D341Med (cell line): Measurements from ENCODE around the gene SBF2.

ENCODE experiments used
- DNase-seq: peaks from one replicate; pipeline ENCODE4 v3.0.0; 2012; ENCODE audit warnings: low spot score

Gene SBF2

DNA sequence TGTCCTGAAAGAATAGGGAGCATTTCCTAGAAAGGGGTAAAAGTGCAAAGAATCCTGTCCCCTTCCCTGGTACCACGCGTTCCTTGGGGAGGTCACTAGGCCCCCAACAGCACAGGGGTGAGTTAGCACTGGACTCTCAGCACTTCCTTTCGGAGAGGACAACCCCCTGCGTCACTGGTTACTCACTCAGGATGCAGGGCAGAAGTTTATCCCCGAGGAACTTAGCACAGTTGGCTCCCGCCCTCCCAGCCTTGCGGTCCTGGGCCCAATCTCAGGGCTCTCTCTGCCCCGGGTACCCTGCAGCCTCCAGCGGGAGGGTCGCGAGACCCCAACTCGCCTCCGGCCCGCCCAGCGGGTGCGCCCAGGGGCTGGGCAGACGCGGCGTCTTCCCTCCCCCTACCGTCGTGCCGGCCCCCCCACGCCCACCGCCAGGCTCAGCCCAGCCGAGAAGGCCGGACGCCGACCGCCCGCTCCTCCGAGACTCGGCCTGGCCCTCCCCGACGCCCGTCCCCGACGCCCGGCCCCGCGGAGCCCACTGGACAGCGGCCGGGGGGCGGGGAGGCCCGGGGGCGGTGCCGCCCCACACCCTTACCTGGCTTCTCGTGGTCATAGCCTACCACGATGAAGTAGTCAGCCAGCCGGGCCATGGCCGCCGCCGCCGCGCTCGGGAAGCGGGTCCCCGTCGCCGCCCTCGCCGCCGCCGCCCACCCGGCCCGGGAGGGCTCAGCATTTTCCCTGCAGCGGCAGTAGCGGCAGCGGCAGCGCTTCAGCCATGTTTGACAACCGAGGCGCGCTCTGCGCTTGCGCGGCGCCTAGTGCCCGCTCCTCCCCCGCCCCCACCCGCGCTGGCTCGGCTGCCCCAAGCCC lies at the start of gene SBF2:
SBF2 (minus strand) TSS at position 797 of the 867 bp plus-strand sequence; CDS start at position 647, 150 bp downstream.
- DNase-seq, result peak; percentile 95

DNA sequence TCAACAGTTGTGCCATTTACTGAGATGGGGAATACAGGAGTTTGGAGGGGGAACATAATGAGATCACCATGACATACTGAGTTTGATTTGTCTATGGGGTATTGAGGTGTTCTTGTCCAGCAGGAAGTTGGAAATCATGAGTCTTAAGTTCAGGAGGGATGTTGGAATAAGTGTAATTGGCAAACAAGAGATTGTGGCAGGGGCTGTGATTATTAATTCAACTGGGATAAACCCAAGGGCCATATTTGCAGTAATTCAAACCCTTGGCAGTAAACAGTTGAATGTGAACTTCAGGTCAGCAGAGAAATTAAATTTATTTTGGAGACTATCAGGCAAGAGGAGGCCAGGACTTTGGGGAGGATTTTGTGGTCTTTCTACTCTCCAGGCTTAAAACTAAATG lies 44.3 kb upstream of the SBF2 start:
- DNase-seq, result no peak

DNA sequence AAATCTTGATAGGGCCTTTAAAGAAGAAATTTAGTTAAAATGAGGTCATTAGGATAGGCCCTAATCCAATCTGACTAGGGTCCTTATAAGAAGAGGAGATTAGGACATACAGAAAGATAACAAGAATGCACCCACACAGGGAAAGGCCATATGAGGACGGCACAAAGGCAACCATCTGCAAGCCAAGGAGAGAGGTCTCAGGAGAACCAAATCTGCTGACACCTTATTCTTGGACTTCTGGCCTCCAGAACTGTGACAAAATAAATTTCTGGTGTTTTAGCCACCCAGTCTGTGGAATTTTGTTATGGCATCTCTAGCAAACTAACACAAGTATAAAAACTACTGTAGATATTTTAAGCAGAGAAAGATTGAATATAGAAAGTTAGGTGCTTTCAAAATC lies 39.5 kb upstream of the SBF2 start:
- no peak for DNase-seq

DNA sequence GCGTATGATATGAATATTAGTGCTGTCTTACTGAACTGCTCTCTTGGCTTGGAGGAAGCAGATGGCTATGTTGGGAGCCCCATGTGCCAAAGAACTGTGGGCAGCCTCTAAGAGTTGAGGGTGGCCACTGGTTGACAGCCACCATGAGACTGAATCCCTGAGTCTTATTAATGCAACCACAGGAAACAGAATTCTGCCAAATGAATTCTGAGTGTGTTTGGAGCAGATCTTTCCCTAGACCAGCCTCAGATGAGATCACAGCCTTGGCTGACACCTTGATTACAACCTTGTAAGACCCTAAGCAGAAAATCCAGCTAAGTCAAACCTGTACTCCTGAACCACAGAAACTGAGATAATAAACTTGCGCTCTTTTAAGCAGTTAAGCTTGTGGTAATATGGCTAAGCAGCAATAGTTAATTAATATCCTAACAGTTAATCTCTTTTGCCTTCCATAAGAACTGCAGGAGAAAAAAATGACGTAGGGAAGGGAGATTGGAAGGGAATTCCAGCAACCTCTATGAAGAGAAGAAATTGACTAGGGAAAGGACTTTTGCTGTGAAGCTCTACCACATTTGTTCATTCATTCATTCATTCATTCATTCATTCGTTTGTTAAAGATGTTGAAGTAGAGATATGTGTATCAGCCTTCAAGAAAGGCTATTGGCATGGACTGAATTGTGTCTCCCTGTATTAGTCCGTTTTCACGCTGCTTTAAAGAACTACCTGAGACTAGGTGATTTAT lies 37.7 kb upstream of the SBF2 start:
- peak; percentile 33 for DNase-seq

DNA sequence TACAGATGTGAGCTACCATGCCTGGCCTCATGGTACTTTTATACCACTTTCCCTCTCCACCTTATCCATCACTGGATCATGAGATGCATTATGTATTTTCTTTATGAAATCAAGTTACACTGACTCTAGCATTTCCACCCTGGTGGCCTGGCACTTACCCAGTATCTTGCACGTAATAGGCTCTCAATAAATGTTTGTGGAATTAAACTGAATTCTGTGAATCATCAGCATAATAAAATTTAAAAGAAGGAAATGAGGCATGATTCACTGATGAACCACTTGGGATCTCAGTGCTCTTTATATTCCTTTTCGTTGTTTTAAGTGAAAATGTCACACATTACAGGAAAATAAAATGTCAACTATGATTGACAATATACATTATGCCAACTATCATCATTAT lies 35.9 kb upstream of the SBF2 start:
- no peak for DNase-seq

DNA sequence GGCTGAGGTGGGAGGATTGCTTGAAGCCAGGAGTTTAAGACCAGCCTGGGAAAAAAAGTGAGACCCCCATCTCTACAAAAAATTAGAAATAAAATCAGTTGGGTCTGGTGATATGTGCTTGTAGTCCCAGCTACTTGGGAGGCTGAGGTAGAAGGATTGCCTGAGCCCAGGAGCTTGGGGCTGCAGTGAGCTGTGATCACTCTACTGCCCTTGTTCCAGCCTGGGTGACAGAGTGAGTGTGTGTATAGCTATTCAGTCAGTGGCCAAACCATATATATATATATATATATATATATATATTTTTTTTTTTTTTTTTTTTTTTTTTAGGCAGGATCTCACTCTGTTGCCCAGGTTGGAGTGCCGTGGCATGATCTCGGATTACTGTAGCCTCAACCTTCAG lies 35.3 kb upstream of the SBF2 start:
- DNase-seq, result no peak

DNA sequence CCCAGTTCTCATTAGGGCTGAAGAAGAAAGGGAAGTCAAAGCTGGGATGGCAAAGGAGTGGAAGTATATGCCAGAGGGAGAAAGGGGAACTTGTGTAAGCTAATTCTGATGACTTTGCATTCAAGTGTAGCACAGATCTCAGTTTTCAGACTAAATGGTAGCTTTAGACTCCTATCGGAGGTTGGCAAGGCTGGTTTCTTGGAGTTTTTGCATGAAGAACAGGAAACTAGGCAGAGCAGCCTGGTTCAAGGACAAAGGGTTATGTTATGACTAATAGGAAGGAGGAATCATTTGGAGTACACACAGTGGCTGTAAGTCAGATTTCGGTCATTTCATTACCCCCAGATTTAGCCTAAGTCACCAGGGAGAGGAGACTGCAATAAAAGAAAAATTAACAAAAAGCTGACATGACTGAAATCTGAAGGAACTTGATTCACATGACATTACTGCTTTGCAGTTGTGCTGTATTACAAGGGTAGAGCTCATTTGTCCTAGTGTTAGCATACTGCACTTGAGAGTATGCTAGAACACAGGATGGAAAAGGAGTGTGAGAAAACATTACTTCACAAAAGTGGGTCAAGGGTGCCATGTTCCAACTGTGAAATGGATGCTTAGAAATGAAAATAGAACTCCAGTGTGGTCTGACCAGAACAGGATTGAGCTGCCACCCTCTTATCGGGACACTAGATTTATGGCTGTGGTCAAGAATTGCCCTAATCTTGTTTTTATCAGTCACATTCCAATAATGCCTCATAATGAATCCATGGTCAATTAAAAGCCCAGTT lies 34.5 kb upstream of the SBF2 start:
- DNase-seq, result no peak

DNA sequence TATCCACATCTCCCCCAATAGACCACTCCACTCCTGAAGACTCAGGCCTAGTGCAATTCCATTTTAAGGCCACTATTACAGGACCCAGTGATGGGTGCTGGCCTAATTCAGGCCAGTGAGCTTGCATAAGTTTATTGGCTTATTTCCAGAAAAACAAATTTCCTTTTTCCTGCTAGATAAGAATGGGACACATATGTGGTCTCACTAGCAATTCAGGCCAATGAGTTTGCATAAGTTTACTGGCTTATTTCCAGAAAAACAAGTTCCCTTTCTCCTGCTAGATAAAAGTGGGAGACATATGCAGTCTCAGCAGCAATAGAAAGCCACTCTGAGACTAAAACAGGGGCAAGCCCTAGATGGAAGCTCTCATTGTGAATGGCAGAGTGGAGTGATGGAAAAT lies 33.2 kb upstream of the SBF2 start:
- DNase-seq, result no peak

DNA sequence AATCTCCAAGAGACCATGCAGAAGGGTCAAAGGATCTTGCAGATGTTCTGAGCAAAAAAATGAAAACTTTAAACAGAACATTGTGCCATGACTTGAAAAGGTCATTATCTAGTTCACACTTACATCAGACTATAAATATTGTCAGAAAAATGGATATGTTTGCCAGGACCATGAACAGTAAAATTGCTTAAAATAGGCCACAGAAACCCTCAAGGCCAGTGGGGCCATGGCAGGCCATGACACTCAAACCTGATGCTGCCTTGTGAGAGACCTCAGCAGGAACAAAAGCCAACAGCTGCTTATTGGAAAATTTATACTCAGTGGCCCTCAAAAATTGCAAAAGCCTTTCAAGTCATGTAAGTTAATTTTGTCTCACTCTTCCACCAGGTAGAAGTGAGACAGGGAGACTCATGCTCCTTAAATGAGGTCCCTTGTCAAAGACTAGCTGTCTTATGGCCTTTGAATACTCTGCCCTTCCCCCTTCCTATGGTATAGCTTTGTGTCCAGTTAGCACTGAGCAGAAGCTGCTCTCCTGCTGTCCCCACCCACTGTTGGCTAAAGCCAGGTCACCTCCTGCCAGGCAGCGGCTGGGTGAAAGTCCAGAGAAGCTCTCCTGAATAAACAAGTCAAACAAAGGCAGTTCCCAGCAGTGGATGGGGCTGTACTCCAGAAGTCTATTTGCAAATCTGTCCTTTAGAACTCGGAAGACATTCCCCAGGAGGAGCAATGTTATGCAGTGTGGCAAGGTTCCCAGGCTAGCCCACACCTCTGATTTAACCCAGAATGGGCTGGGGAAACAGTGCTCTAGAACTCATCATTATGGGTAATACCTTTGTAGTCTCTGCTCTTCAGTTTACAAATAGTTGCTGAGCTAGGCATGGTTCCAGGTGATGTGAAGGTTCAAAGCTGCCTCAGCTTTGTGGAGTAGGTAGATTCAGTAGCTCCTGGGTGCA lies 32.3 kb upstream of the SBF2 start:
- no peak for DNase-seq

DNA sequence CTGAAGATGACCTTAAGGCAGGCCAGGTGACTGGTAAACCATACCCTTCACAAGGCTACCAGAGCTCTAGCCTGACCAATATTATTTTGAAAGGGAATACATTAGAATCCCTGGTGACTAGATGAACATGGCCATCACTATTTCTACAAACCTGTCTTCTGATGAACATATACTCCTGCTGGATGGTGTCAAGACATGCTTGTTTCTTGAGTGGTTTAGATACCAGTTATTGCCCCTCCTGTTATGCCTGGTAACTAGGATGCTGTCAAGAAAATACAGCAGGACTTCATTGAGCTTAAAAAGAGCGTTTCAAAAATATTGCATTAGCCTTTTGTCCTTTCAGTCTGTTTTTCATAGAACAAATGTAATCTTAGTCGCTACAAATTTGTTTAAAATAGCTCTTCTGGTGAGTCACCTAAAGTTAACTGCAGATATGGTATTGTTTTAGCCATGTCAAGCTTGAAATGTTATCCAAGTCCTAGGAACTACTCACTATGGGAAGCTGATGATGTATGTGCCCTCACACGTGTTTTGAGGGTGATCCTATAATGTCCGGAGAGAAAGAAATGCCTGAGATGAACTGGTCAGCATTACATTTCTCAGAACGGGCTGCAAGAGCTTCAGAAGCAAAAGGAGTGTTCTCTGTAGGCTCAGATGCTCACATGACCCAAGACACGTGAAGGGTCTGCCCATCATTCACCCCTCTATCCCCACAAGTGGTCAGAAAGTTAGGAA lies 31.4 kb upstream of the SBF2 start:
- DNase-seq, result no peak

DNA sequence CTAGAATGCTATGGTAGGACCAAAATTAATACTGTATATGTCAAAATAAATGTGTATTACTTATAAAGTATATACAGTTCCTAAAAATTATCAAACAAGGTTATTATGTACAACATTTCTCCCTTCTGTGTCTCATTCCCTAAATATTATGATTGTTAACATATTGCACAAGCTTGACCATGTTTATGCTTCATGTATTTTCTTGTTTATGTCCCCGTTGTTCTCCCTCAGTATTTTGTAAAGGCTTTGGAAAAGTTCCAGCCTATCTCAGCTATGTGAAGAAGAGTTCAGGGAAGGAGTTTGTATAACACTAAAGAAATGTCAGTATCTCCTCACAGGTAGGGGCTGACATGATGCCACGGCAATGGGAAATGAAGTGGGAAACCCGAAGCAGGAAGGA lies 30.5 kb upstream of the SBF2 start:
- DNase-seq, result no peak

DNA sequence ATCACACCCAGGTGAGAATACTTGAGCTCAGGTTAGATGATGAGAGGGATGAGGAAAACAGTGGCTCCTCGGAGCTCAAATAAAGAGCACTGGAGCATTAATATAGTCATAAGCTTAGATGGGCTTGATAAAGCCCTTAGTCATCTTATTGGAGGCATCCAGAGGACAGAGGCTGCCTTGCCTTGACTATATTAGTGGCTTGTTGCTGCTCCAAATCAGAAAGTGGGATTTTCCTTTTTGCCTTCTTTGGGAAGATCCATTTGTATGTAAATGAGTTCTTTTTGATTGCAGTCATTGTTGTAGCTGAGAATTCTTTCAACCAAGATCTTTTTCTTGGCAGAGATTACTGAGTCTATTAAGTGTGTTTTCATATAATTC lies 29.8 kb upstream of the SBF2 start:
- no peak for DNase-seq

DNA sequence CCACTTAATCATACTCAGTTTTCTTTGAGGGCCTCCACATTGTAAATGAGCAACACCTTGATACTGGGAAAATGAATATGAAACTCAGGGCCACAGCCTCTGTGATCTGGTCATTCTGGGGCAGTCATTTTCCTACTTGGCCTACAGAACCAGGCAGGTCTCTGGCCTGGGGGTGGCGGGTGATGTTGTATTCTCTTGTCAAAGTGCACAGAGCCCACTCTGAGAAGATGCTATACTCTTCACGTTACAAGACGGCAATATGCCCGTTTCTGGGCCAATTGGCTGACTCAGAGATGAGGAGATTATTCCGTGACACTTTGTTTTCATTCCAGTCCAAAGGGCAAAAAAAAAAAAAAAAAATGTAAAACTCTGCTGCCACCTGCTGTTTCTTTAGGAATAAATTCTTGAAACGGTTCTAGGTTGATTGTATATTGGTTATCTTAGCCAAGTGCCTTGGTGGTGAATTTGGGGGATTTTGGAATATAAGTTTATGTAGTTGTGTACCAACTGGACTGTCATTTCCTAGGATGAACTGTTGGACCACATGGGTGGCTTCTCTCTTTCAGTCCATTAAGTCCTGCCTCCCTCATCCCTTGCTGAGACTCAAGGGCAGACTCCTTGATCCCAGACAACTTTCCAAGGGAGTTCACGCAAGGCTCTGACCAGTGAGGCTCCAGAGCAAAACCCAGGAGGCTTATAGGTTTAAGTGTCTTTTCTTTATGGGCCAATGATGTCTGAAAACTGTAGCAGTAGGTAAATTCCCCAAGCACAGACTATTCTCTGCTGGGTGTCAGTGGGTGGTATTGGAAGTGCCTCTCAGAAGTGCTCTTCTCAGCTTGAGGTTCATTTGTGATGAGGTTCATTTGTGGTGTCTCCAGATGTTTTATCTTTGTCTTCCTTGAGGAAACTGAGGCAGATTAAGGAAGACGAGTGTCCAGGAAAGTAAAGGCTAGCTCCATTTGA lies 29.1 kb upstream of the SBF2 start:
- DNase-seq, result peak; percentile 53

DNA sequence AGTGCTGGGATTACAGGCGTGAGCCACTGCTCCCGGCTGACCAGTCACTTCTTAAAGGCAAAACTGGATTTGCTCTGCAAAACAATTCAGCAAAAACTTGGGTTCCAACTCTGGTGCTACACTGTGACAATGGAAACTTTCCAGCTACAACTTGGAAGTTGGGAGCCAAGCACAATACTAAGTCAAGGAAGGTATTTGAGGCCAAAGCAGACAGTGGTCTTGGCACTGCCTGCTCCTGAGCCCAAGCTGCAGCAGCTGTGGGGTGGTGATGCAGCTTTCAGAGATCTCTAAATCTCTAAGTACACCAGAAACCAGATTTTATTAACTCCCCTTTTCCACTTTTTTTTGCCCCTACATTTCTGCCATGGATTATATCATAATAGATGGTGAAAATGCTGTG lies 28.4 kb upstream of the SBF2 start:
- DNase-seq, result no peak

DNA sequence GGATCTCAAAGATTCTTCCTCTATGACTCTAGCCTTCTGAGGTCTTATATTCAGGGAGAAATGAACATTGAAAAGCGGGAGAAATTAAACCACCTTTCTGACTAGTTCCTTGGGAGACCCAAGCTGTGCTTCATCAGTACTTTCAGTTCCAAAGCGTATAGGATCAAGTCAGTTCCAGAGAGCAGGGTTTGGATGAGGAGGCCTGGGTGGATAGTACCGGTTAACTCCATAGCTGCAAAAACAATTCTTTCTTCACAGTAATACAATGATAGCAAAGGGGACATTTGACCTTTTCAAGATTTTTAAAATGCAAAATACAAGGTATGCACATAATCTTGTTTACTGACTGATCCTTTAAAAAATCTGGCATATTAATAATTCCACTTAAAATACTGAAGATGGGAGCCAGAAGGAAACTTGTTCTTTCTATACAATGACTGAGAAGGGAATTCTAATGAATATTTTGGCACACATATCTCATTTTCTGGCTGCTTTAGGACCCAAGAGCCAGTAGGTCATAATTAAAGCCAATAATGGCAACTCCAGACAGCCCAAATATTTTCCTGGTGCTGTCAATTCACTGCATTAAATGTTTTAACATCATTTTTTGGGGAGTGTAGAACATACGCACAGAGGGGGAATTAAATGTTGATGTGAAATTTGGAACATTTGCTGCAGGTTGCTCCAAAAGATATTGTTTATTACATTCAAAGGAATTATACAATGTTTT lies 26.9 kb upstream of the SBF2 start:
- no peak for DNase-seq

DNA sequence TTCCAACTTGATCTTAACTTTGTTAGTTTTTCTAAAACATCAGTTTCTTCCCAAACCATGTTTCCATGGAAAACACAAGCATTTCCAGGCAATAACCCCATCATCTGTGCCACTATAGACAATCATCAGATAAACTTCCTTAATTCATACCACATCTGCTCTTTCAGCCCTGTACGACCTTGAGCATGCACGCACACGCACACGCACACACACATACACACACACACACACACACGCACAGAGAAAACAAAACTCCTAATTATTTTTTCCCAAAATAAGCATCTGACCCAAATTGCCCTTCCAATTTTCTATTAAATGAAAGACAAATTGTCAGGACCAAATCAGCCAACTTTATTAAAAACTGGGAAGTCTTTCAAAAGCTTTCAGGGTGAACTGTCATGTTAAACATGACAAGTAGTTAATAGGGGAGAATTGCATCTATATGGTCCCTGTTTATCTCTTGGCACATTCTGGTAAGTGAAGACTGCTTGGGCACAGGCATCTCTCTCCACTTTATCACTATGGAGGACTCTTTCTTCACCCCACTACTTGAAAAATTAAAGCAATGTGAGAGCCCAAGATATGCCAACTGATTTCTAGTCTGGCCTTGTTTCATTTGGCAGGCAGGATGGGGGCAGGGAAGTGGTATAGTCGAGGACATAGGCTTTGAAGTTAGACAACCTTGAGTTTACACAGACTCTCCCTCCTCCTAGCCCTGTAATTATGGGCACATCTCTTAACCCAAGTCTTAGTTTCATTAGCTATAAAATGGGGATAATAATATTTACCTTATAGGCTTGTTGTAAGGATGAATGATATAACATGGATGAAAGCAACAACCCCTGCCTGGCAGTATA lies 25.9 kb upstream of the SBF2 start:
- no peak for DNase-seq

DNA sequence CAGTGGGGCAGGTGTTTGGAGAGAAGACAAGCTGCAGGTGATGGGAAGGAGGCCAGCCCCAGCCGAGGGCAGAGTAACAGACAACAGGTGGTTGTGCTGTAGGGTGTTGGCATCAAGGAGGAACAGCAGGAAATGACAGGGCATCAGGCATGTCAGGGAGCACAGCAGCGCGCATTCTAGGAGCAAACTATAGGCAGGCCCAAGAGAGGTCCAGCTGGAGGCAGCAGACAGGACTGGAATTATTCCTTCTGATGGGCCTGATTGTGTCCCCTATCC lies 24.4 kb upstream of the SBF2 start:
- DNase-seq, result no peak
